GM13976 (cell line): Measurements from ENCODE around the gene NDUFA1.
A peak's percentile ranks its signal among the peaks of the same experiment; 100 is the strongest.
"Not testable (repeated sequence)": the region's sequence is repeated elsewhere in the genome, so short reads cannot be mapped to it uniquely, and the experiment has no call there.

Experiments
- DNase-seq: peaks from one replicate; pipeline ENCODE4 v3.0.0; 2012; ENCODE audit warnings: low spot score
- CTCF ChIP-seq: IDR thresholded peaks from 2 replicates; pipeline ENCODE4 v1.5.1; 2012; ENCODE audit warnings: borderline replicate concordance, mild to moderate bottlenecking; ENCODE audit not compliant: insufficient read depth; ENCODE audit errors: extremely low read depth, missing control alignments, control extremely low read depth
- in situ Hi-C: fragments of 300-500 bp; cut with MboI; formaldehyde crosslinking; loops from one replicate; pipeline ENCODE4 v1.12.0; 2022; ENCODE audit warnings: low sequenced_read_pairs, mixed read lengths, inconsistent platforms; ENCODE audit not compliant: unreplicated experiment

The NDUFA1 gene

GRCh38 chrX:119871599-119872395 is at the start of gene NDUFA1, which contains the start of gene RNF113A:
Gene NDUFA1 (plus strand): TSS chrX:119871832. CDS start chrX:119871912, 80 bp downstream.
Gene RNF113A (minus strand): TSS chrX:119871733. CDS start chrX:119871613, 120 bp downstream.
- in situ Hi-C loops, result no loop called here
- no peak for TF ChIP-seq CTCF
- DNase-seq, result peak; percentile 87

- DNase-seq, in situ Hi-C loops: not testable (repeated sequence)
Observed at GRCh38 chrX:119824221-119824620, 47.4 kb upstream of the NDUFA1 start.

- no peak for TF ChIP-seq CTCF
- in situ Hi-C loops, result no loop called here
- DNase-seq, result peak; percentile 18
Observed at GRCh38 chrX:119826399-119826959, 45.2 kb upstream of the NDUFA1 start.

- DNase-seq, result no peak
- no peak for TF ChIP-seq CTCF
- in situ Hi-C loops, result no loop called here
Observed at GRCh38 chrX:119828446-119828845, 43.2 kb upstream of the NDUFA1 start.

GRCh38 chrX:119833905-119834304 is 37.7 kb upstream of the NDUFA1 start:
- no peak for DNase-seq
- TF ChIP-seq CTCF, result no peak
- in situ Hi-C loops, result no loop called here

GRCh38 chrX:119852382-119853353 is 19.0 kb upstream of the NDUFA1 start, which contains the start of gene UPF3B:
Gene UPF3B (minus strand): TSS chrX:119852963. CDS start chrX:119852928, 35 bp downstream.
- peak; percentile 94 for DNase-seq
- in situ Hi-C loops, result no loop called here
- TF ChIP-seq CTCF, result no peak
